Panc1 (cell line): ENCODE measurements around the gene MCF2L2. TPM values are rescaled to one million over a fixed set of nuclear protein-coding genes. Genes with fewer than 3 reads are reported as not detected.

Experiments
- ATAC-seq: fragments of 200-7000 bp; cut with Tn5 transposase; 2 replicates; pipeline ENCODE4 v1.9.1; 2020; ENCODE audit warnings: mild to moderate bottlenecking, moderate library complexity
- BruUV-seq: library from RNA; stranded (reverse); fragments of 400-500 nt; replicated peaks from 2 replicates; lab custom pipeline; 2021; lab: Mats Ljungman, UMichigan
- CTCF ChIA-PET: fragments of 300-600 bp; sonication (Branson Sonifier 250); formaldehyde crosslinking; loops from one replicate; lab custom pipeline; 2022; ENCODE audit warnings: antibody characterized with exemption; lab: Charles Lee
- POLR2A ChIA-PET: fragments of 300-600 bp; sonication (Branson Sonifier 250); formaldehyde crosslinking; loops from one replicate; lab custom pipeline; 2022; ENCODE audit warnings: antibody characterized with exemption; lab: Charles Lee
- DNase-seq: peaks from one replicate; pipeline ENCODE4 v3.0.0-alpha.2; 2010; ENCODE audit warnings: low read depth, low spot score
- H3K27ac ChIP-seq: 2 replicates; pipeline ENCODE4 v1.5.1; 2011; ENCODE audit warnings: mild to moderate bottlenecking, low read length, inconsistent platforms
- H3K27me3 ChIP-seq: fragments of 200-500 bp; sonication (Bioruptor generic); 2 replicates; pipeline ENCODE4 v1.6.0; 2014; ENCODE audit warnings: low read length, inconsistent platforms; ENCODE audit not compliant: control insufficient read depth, insufficient read depth
- H3K36me3 ChIP-seq: fragments of 200-500 bp; sonication (Bioruptor generic); 2 replicates; pipeline ENCODE4 v1.5.1; 2014; ENCODE audit warnings: inconsistent platforms, mild to moderate bottlenecking, low read length, moderate library complexity; ENCODE audit not compliant: control insufficient read depth, insufficient read depth
- H3K4me1 ChIP-seq: 2 replicates; pipeline ENCODE4 v1.5.1; 2011; ENCODE audit warnings: inconsistent platforms, mild to moderate bottlenecking, low read length, moderate library complexity; ENCODE audit not compliant: control insufficient read depth, insufficient read depth
- H3K4me3 ChIP-seq, 2 experiments: 2 replicates each; pipeline ENCODE4 v1.5.1; 2011 to 2012; ENCODE audit warnings: low read depth in 2 of 2, low read length in 2 of 2, mild to moderate bottlenecking in 2 of 2, inconsistent platforms in 1 of 2, moderate library complexity in 1 of 2
- H3K9me3 ChIP-seq: fragments of 200-500 bp; sonication (Bioruptor generic); 2 replicates; pipeline ENCODE4 v1.5.1; 2014; ENCODE audit warnings: low read depth, mild to moderate bottlenecking, inconsistent platforms, low read length, moderate library complexity; ENCODE audit not compliant: control insufficient read depth, insufficient read depth
- POLR2AphosphoS5 ChIP-seq: IDR thresholded peaks from 2 replicates; pipeline ENCODE4 v1.6.1; 2012; ENCODE audit warnings: mild to moderate bottlenecking, low read depth, low read length, moderate library complexity
- SIN3A ChIP-seq: IDR thresholded peaks from 2 replicates; pipeline ENCODE4 v1.6.1; 2012; ENCODE audit warnings: low read depth, mild to moderate bottlenecking, low read length, moderate library complexity, borderline replicate concordance; ENCODE audit not compliant: insufficient read depth
- TCF7L2 ChIP-seq: IDR thresholded peaks from 2 replicates; pipeline ENCODE4 v1.6.1; 2011; ENCODE audit warnings: mild to moderate bottlenecking, low read depth, low read length, inconsistent platforms
- in situ Hi-C: cut with HindIII; loops from 2 replicates; pipeline ENCODE4 v1.10.0; 2016; ENCODE audit warnings: low sequenced_read_pairs, low pct_unique_long_range_greater_than_20kb
- intact Hi-C: fragments of 100-400 bp; cut with micrococcal nuclease; formaldehyde crosslinking; loops from one replicate; pipeline ENCODE4 v1.10.0; 2022; ENCODE audit not compliant: unreplicated experiment
- total RNA-seq: library from RNA; stranded (reverse); gene quantifications from one replicate; pipeline ENCODE4 v1.2.1, GENCODE V29; 2021; ENCODE audit not compliant: unreplicated experiment
- TF ChIP-seq, protein P1 (sequence below): fragments of 450-650 bp; IDR thresholded peaks from 2 replicates; pipeline ENCODE4 v1.5.1; 2017; ENCODE audit warnings: mild to moderate bottlenecking
- TF ChIP-seq, protein P2 (sequence below), 2 experiments: IDR thresholded peaks; 2 replicates each; pipeline ENCODE4 v1.6.1; 2011 to 2012; ENCODE audit warnings: low read depth in 2 of 2, control low read depth in 1 of 2, low read length in 1 of 2, mild to moderate bottlenecking in 1 of 2, moderate library complexity in 1 of 2; ENCODE audit not compliant: insufficient read depth in 1 of 2

The MCF2L2 gene
- total RNA-seq, 1 experiment from 2014 or later = 1.0 TPM

DNA sequence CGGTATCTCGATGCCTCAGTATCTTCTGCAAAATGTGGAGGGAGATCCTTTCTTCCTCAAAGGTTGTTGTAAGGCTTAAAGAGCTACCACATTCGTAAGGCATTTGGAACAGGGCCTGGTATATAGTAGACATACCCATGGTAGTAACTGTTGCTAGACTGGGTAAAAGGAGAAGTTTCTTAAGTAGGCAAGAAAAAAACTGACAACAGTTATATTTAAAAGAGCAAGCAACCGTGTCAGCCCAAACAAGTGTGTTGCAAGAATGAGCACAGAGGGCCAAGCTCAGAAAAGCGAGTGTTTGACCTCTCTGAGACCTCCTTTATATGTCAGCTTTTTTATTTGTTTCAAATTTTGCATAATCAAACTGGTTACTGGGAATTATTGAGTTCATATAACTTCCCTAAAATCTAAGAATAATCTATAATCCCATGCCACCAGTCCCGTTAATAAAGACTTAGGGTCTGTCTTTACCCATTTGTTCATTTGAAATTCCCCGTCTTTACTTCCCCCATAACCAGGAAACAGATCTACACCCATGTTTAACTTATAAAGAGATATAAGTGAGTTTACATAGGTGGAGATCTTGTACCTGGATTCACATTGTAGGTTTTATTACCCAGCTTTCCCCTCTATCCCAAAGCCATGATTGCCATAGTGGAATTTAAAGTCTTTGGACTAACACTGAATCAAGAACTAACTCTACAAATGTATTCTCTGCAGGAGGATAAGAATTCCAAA, 168.1 kb downstream of the MCF2L2 start:
- H3K27me3 ChIP-seq = no peaks in the 10 kb centered on the region
- intact Hi-C loops = no loop called here
- DNase-seq = no peak
- in situ Hi-C loops = no loop called here
- CTCF ChIA-PET = no interaction called here
- H3K9me3 ChIP-seq = no peaks in the 10 kb centered on the region
- peaks cover 45% of the 10 kb centered on the region for H3K4me1 ChIP-seq
- ATAC-seq = no peak
- no peak overlapping the region for H3K4me3 ChIP-seq
- no peaks in the 10 kb centered on the region for H3K36me3 ChIP-seq
- POLR2A ChIA-PET = no interaction called here
- TF ChIP-seq POLR2AphosphoS5 (no peak), TCF7L2 (no peak), SIN3A (no peak)
- TF ChIP-seq, protein P1, sequence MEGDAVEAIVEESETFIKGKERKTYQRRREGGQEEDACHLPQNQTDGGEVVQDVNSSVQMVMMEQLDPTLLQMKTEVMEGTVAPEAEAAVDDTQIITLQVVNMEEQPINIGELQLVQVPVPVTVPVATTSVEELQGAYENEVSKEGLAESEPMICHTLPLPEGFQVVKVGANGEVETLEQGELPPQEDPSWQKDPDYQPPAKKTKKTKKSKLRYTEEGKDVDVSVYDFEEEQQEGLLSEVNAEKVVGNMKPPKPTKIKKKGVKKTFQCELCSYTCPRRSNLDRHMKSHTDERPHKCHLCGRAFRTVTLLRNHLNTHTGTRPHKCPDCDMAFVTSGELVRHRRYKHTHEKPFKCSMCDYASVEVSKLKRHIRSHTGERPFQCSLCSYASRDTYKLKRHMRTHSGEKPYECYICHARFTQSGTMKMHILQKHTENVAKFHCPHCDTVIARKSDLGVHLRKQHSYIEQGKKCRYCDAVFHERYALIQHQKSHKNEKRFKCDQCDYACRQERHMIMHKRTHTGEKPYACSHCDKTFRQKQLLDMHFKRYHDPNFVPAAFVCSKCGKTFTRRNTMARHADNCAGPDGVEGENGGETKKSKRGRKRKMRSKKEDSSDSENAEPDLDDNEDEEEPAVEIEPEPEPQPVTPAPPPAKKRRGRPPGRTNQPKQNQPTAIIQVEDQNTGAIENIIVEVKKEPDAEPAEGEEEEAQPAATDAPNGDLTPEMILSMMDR = no peak
- TF ChIP-seq, protein P2, sequence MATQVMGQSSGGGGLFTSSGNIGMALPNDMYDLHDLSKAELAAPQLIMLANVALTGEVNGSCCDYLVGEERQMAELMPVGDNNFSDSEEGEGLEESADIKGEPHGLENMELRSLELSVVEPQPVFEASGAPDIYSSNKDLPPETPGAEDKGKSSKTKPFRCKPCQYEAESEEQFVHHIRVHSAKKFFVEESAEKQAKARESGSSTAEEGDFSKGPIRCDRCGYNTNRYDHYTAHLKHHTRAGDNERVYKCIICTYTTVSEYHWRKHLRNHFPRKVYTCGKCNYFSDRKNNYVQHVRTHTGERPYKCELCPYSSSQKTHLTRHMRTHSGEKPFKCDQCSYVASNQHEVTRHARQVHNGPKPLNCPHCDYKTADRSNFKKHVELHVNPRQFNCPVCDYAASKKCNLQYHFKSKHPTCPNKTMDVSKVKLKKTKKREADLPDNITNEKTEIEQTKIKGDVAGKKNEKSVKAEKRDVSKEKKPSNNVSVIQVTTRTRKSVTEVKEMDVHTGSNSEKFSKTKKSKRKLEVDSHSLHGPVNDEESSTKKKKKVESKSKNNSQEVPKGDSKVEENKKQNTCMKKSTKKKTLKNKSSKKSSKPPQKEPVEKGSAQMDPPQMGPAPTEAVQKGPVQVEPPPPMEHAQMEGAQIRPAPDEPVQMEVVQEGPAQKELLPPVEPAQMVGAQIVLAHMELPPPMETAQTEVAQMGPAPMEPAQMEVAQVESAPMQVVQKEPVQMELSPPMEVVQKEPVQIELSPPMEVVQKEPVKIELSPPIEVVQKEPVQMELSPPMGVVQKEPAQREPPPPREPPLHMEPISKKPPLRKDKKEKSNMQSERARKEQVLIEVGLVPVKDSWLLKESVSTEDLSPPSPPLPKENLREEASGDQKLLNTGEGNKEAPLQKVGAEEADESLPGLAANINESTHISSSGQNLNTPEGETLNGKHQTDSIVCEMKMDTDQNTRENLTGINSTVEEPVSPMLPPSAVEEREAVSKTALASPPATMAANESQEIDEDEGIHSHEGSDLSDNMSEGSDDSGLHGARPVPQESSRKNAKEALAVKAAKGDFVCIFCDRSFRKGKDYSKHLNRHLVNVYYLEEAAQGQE (IDR thresholded peaks at IDR 0.05; ENCODE audit: insufficient read depth in 1 of 2, low read depth in 2 of 2, low read length in 1 of 2) = no peak
- no TSS peak for BruUV-seq
- H3K27ac ChIP-seq = no peak overlapping the region

DNA sequence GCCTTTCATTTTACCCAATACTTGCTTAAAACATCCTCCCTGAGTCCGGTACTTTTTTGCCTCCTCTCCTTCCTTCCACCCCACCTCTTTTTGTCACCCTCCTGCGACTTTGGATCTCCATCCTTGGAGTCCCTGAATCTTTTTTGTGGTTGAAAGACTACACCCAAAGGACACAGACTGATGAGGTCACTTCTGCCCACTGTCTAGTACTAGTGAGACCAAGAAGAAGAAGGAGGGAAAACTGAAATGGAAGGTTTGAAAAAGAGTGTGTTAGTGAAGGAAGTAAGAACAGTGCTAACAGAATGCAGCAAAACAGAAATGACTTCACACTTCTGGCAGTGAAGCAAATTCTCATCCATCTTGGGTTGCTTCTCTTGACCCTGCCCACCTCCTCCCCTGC, 168.8 kb downstream of the MCF2L2 start:
- TF ChIP-seq POLR2AphosphoS5 (no peak), TCF7L2 (no peak), SIN3A (no peak)
- TF ChIP-seq, protein P1 = no peak
- TF ChIP-seq, protein P2 (IDR thresholded peaks at IDR 0.05; ENCODE audit: insufficient read depth in 1 of 2, low read depth in 2 of 2, low read length in 1 of 2) = no peak
- ATAC-seq (no peak), DNase-seq (no peak)
- ChIA-PET POLR2A (no interaction called here), CTCF (no interaction called here)
- BruUV-seq = no TSS peak
- intact Hi-C loops = loop anchor here (10.0 kb wide), 1 partner anchor 125 kb away; no protein-coding TSS in a partner anchor
- Histone ChIP-seq H3K4me3 (no peak overlapping the region), H3K4me1 (peaks cover 42% of the 10 kb centered on the region), H3K36me3 (no peaks in the 10 kb centered on the region; the same call in 1 of the 2 replicates), H3K27ac (no peak overlapping the region; the same call in 1 of the 2 replicates), H3K27me3 (no peaks in the 10 kb centered on the region), H3K9me3 (no peaks in the 10 kb centered on the region)
- in situ Hi-C loops = no loop called here
